ENCODE data around the gene CPN2.

Gene CPN2

DNA sequence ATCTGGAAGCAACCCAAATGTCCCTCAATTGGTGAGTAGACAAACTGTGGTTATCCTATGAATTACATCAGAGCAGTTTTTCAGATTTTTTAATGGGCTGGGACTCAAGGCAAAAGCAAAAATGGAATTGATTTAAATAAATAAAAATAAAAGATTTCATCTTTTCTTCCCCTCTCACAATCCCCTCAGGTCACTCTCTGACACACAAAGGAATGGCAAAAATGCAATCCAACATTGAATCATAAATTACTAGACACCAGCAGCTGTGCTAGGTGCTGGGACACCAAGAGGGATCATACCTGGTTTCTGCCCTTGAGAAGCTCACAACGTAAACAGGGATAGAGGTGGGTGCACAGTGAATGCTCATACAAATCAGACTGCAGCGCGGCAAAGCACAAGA is 58.8 kb downstream of the CPN2 start:
- no peak for DNase-seq
